Measurements from ENCODE around the gene BANF1.

DNA sequence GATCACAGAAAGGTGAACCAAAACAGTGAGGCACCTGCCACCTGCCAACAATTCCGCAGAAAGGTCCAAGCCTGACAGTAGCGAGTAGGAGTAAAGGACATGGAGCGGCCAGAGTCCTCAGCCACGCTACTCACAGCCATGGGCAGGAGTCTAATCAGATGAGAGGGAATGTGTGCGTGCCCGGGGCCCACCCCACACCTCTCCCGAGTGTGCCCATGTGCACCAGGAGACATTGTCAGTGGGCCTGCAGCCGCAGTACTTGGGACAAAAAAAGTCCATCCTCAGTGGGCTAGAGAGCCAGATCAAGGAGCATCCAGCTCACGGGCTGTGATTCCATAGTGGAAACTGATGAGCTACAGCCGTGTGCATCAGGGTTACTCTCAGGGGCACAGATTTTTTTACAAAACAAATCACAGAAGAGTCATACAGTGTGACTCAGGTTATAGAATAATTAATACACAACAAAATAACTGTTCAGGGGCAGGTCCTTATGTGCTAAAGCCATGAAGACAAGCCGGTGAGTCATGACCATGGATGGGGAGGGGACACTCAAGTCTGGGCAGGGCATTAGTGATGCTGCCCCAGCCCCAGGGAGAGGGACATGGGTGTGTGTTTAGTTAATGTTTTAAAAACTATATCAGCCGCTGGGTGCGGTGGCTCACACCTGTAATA is 28.7 kb upstream of the BANF1 start:
- TF ChIP-seq, protein P1, sequence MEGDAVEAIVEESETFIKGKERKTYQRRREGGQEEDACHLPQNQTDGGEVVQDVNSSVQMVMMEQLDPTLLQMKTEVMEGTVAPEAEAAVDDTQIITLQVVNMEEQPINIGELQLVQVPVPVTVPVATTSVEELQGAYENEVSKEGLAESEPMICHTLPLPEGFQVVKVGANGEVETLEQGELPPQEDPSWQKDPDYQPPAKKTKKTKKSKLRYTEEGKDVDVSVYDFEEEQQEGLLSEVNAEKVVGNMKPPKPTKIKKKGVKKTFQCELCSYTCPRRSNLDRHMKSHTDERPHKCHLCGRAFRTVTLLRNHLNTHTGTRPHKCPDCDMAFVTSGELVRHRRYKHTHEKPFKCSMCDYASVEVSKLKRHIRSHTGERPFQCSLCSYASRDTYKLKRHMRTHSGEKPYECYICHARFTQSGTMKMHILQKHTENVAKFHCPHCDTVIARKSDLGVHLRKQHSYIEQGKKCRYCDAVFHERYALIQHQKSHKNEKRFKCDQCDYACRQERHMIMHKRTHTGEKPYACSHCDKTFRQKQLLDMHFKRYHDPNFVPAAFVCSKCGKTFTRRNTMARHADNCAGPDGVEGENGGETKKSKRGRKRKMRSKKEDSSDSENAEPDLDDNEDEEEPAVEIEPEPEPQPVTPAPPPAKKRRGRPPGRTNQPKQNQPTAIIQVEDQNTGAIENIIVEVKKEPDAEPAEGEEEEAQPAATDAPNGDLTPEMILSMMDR (IDR thresholded peaks at IDR 0.05; ENCODE audit: extremely low read depth in 1 of 2, insufficient read depth in 1 of 2, low read depth in 1 of 2, low read length in 2 of 2), result no peak
- no peak for TF ChIP-seq POLR2A (IDR thresholded peaks at IDR 0.05; ENCODE audit: low read depth, low read length)
- no peak for TF ChIP-seq JUN (IDR thresholded peaks at IDR 0.05; ENCODE audit: borderline replicate concordance, insufficient read depth, insufficient read length, low read depth)
- TF ChIP-seq GATA2 (IDR thresholded peaks at IDR 0.05; ENCODE audit: insufficient read depth, insufficient read length, low read depth, low read length), result no peak

Measured in endothelial cell of umbilical vein (primary cell).